ENCODE data around the gene PNPO.

PNPO gene

GRCh38 chr17:47941246-47942095 is at the start of gene PNPO:
TSS of gene PNPO (plus strand) at chr17:47941571. CDS start at chr17:47941676, 105 bp downstream.
- no peak for TF ChIP-seq CTCF (IDR thresholded peaks at IDR 0.05)

- no peak for TF ChIP-seq CTCF (IDR thresholded peaks at IDR 0.05)
Measured at GRCh38 chr17:47894498-47895346, 46.6 kb upstream of the PNPO start.

GRCh38 chr17:47895347-47895855 is 46.0 kb upstream of the PNPO start:
- TF ChIP-seq CTCF (IDR thresholded peaks at IDR 0.05) = no peak

GRCh38 chr17:47895856-47896671 is 45.3 kb upstream of the PNPO start, which contains the start of gene SP2:
TSS of gene SP2 (plus strand) at chr17:47896236. CDS start at chr17:47896287, 51 bp downstream.
- TF ChIP-seq CTCF (IDR thresholded peaks at IDR 0.05) = no peak

- TF ChIP-seq CTCF (IDR thresholded peaks at IDR 0.05) = no peak
Measured at GRCh38 chr17:47896672-47897490, 44.5 kb upstream of the PNPO start.

- no peak for TF ChIP-seq CTCF (IDR thresholded peaks at IDR 0.05)
Measured at GRCh38 chr17:47897561-47897960, 43.8 kb upstream of the PNPO start.
